H7 (cell line): Measurements from ENCODE around the gene MROH2B. TPM values are rescaled to one million over a fixed set of nuclear protein-coding genes. Genes with fewer than 3 reads are reported as not detected.

Source experiments
- DNase-seq: peaks from one replicate; pipeline ENCODE4 v3.0.0; 2012
- H3K27me3 ChIP-seq: 2 replicates; pipeline ENCODE4 v1.6.0; 2011; ENCODE audit warnings: mild to moderate bottlenecking, low read length; ENCODE audit not compliant: control insufficient read depth, insufficient read depth
- H3K36me3 ChIP-seq: replicated peaks from 2 replicates; pipeline ENCODE4 v1.5.1; 2011; ENCODE audit warnings: low read length; ENCODE audit not compliant: control insufficient read depth, insufficient read depth
- H3K4me3 ChIP-seq: 2 replicates; pipeline ENCODE4 v1.5.1; 2011; ENCODE audit warnings: low read depth, mild to moderate bottlenecking, control low read depth, low read length, moderate library complexity; ENCODE audit not compliant: insufficient read depth
- total RNA-seq: library from RNA; depleted of rRNA; stranded (reverse); fragments of >200 nt; shearing (Covaris generic); gene quantifications from 2 replicates; pipeline ENCODE4 v1.2.3, GENCODE V29; 2014; rRNA removed

The MROH2B gene
- total RNA-seq, 1 experiment from 2014 or later = not detected

DNA sequence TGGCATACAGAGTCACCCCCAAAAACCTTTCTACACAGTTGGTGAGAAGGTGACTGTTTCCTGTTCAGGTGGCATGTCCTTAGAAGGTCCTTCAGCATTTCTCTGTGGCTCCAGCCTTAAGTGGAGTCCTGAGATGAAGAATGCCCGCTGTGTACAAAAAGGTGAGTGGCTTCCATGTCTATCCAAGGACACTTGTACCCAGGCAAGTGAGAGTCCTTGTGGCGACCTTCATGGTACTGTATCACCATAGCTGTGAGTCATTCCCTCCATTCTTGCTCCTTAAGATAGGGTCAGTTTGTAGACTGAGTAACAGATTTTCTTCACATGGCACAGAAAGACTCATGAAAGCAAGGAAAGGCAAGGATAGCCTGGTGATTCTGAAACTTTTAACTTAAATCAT, 98.7 kb downstream of the MROH2B start:
- Histone ChIP-seq H3K4me3 (no peak overlapping the region), H3K36me3 (no peaks in the 10 kb centered on the region), H3K27me3 (no peaks in the 10 kb centered on the region; the same call in 1 of the 2 replicates)
- DNase-seq = no peak

DNA sequence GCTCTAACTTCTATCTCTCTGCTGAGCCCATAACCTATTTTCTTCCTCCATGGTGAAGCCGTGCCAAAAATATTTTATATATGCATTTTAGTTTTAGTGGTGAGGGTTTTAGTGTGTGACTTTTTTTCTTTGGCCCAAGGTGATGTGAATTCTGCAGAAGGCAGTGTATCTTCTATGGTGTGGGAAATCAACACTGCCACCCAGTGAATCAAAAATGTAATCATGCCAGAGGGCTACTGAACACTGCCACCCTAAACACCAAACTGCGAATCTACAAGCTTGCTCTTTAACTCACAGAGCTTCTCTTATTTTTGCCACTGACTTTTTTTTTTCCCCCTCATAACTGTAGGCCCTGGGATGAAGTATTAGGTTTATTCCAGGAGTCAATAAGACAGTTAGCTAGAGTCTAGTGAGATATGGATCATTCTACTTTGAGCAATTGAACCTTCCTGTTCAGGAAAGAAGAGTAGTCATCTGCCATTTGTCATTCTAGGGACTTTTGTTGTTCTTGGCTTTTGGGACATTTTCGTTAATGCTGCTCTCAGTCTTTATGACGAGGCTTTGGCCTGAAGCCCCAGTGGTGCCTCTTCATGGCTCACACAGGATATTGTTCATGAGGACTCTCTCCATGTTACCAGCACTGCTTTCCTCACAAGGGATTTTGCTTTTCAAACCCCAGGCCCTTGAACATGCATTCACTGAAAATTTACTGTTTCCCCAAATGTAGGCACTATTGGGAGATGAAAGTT, 108.8 kb downstream of the MROH2B start:
- no peak overlapping the region for H3K4me3 ChIP-seq
- no peaks in the 10 kb centered on the region for H3K36me3 ChIP-seq
- H3K27me3 ChIP-seq = no peaks in the 10 kb centered on the region
- DNase-seq = no peak

DNA sequence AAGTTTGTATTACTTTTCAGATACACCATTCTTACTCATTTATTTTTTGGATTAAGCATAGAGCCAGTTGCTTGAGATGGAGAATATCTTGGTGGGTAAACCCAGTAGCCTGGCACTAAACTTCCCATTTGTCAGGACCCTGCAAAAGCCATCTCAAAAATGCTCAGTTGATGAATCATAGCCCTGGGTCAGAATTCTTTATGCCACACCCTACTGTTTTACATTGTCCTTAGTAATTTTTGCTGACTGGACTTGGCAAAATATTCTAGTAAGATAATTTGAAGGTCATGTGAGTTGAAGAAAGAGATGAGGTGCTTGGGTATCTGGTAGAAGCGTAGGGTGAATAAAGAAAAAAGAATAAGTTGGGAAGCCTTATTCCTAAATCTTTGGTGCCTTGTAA, 111.1 kb downstream of the MROH2B start:
- Histone ChIP-seq H3K27me3 (no peaks in the 10 kb centered on the region), H3K4me3 (no peak overlapping the region), H3K36me3 (no peaks in the 10 kb centered on the region)
- no peak for DNase-seq

DNA sequence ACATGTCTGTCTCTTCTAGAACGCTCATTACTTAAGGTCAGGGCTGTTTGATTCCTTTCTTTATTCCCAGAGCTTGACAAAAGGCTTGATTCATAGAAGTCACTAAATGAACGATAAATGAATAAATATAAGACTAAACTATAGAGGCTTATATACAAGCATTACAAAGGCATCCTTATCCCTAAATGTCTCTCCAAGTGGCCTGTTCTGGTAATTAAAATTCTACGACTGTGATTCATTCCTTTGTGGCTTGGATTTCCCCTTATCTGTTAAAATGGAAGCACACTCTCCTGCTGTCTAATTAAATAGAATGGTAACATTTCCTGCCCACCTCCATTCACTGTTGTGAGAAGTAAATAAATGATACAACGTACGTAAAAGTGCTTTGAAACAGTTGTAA, 112.3 kb downstream of the MROH2B start:
- no peaks in the 10 kb centered on the region for H3K36me3 ChIP-seq
- H3K27me3 ChIP-seq = no peaks in the 10 kb centered on the region
- DNase-seq = no peak
- no peak overlapping the region for H3K4me3 ChIP-seq

DNA sequence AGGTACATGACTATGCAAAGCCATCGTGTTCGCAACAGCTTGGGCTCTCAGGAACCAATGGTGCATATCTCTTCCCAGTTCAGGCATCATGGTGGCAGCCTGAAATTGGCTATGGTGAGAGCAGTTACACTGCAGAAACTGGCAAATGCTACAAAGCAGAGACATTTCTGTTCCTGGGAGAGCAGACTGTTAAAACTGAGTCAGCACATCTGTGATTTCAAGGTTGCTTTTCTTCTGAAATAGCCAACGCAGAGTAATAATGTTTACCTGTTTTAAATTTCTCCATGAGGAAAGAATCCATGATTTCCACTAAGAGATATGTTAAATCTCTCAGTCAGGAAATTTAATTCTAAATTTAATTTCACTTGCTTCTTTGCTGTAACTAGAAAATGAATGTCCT, 114.1 kb downstream of the MROH2B start:
- Histone ChIP-seq H3K36me3 (no peaks in the 10 kb centered on the region), H3K27me3 (no peaks in the 10 kb centered on the region), H3K4me3 (no peak overlapping the region)
- DNase-seq = no peak

DNA sequence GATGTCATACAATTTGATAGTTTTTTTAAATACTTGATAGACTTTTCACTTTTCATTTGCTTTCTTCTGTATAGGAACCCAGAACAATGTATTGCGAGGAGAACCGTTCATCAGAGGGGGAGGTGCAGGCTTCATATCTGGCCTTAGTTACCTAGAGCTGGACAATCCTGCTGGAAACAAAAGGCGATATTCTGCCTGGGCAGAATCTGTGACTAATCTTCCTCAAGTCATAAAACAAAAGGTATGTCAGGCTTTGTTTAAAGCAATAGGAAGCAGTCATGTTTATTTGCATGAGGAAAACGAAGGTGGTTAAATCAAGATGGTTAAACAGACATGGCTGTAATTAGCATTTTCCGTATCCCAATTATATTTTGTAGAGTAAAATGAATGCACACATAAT, 115.8 kb downstream of the MROH2B start:
- no peak for DNase-seq
- Histone ChIP-seq H3K36me3 (no peaks in the 10 kb centered on the region), H3K4me3 (no peak overlapping the region), H3K27me3 (no peaks in the 10 kb centered on the region)

Other genes with a start within 250 kb of the MROH2B start
- 1,413 and 1,683 TPM in 2 replicates for gene RPL37, start 236.1 kb downstream of the MROH2B start, total RNA-seq
- 0.22 and 0.35 TPM in 2 replicates for gene CARD6, start 230.0 kb downstream of the MROH2B start, total RNA-seq
- gene C7, start 161.8 kb downstream of the MROH2B start, total RNA-seq = 0.07 and 0.87 TPM in 2 replicates
- not detected in 2 replicates for gene C6, start 142.2 kb upstream of the MROH2B start, total RNA-seq